CD4-positive, alpha-beta T cell treated with Interleukin-17A for 4 hours (primary cell): ENCODE measurements around the gene MYO1A.
"Not testable (repeated sequence)": the region's sequence is repeated elsewhere in the genome, so short reads cannot be mapped to it uniquely, and the experiment has no call there.

ENCODE experiments used
- DNase-seq: peaks from one replicate; pipeline ENCODE4 v3.0.0-alpha.2; 2020; ENCODE audit warnings: mixed read lengths

MYO1A gene

DNA sequence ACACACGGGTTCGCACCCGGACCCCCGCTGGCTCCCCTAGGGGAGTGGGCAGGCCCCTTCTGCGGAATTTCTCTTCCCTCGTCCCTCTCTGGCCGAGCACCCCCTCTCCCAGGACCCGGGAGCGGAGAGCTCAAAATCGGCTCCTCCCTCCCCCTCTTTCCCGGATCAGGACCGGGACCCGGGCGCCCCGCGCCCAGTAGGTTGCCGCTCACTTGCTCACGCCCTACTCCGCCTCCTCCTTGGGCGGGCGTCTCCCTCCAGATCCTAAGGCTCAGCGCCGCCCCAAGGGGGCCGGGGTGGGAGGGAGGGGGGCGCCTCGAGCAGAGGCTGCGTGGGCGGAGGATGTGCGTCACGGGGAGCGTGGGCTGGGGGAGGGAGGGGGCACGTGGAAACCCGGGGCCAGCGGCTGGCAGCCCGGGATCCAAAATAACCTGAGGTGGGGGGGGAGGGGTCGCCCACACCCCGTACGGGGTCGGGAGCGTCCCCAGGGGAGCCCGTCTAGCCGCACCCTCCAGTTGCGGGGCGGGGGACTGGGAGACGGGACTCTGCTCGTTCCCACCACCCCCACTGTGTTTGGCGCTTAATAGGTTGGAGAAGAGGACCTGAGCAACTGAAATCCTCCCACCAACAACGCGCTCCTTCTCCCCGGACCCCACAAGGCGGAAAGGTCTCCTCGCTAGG is 37.2 kb upstream of the MYO1A start:
- DNase-seq: peak; percentile 96

- DNase-seq: peak; percentile 65
Measured at GRCh38 chr12:57086493-57087009, 36.6 kb upstream of the MYO1A start.

DNA sequence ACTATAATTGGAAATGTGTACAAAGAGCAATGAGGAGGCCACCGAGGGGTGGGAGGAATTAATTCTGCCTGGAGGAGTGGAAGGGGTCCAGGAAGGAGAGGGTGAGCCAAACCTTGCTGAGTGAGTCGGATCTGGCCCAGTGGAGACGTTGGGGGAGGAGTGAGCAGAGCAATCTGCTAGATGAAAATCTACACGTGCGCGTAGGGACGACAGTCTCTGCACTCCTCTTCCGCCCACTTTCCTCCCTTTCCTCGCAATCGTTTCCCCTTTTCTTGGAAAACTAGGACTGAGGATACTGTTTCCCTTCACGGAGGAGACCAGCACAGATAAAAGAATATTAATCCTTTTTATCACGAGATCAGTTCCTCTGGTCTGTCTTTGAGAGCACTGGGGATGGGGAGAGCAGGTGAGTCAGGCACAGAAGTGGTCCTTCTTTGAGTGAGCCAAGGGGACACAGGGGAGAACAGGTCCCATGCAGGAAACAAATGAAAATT is 36.1 kb upstream of the MYO1A start:
- peak; percentile 51 for DNase-seq

- DNase-seq: no peak
Measured at GRCh38 chr12:57080855-57081254, 30.9 kb upstream of the MYO1A start.

GRCh38 chr12:57079821-57080220 is 29.9 kb upstream of the MYO1A start:
- no peak for DNase-seq

GRCh38 chr12:57078519-57079404 is 28.8 kb upstream of the MYO1A start, which contains the start of gene NEMP1:
Gene NEMP1, minus strand, starts transcription at chr12:57078791. Its CDS starts 46 bp downstream, at chr12:57078745.
- DNase-seq: peak; percentile 93

DNA sequence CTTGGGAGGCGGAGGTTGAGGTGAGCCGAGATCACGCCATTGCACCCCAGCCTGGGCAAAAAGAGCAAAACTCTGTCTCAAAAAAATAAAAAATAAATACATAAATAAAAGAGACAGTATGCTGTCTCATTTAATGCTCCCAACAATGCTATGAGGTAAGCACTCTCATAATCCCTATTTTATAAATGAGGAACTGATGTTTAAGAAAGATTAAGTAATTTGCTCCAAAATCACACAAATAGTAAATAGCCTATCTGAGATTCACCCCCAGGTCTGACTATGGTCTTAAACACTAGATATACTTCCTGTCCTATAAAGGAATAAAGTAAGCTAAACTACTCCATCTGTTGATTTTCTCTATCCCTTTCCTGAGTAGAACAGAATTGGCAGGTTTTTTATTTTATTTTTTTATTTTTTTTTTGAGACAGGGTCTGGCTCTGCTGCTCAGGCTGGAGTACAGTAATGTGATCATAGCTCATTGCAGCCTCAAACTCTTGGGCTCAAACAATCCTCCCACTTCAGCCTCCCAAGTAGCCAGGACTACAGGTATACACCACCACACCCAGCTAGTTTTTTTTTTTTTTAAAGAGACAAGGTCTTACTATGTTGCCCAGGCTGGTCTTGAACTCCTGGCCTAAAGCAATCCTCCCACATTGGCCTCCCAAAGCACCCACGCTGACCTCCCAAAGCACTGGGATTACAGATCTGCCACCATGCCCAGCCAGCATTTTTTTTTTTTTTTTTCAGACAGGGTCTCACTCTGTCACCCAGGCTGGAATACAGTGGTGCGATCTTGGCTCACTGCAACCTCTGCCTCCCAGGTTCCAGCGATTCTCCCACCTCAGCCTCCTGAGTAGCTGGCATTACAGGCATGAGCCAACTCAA is 23.9 kb upstream of the MYO1A start:
- DNase-seq: not testable (repeated sequence)

DNA sequence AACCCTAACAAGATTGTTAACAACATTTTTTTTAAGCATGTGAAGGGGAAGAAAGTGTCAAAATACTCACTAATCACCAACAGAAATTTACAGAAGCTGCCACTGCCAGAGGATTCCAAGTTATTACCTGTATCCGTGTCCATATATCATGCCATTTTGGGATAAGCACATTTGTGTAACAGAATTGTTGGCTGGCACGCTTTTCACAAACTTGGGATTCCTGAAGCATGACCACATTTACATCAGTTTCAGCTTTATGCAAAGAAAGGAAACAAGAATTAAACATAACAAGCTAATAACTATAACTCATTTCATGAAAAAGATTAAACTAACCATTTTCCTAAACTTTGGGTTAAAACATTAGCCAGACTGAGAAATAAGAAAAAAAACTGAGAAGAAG is 22.7 kb upstream of the MYO1A start:
- no peak for DNase-seq

DNA sequence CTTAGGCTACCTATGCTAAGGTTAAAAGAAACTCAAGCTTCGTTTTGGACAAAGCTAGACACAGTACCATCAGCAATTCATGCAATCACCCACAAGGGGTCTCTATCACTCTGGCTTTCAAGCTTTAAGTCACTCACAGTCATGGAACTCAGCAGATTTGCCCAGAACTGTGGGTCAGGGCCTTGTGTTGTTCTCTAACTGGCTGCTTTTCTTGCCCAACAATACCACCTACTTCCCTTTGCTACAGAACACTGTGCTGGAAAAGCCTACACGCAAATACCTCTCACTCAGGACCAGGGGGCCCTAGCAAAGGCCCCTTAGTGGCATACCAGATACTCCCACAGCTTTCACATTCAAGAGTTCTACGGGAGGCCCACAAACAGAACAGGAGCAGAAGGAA is 19.6 kb upstream of the MYO1A start:
- peak; percentile 74 for DNase-seq

GRCh38 chr12:57066245-57066644 is 16.3 kb upstream of the MYO1A start:
- DNase-seq: no peak

DNA sequence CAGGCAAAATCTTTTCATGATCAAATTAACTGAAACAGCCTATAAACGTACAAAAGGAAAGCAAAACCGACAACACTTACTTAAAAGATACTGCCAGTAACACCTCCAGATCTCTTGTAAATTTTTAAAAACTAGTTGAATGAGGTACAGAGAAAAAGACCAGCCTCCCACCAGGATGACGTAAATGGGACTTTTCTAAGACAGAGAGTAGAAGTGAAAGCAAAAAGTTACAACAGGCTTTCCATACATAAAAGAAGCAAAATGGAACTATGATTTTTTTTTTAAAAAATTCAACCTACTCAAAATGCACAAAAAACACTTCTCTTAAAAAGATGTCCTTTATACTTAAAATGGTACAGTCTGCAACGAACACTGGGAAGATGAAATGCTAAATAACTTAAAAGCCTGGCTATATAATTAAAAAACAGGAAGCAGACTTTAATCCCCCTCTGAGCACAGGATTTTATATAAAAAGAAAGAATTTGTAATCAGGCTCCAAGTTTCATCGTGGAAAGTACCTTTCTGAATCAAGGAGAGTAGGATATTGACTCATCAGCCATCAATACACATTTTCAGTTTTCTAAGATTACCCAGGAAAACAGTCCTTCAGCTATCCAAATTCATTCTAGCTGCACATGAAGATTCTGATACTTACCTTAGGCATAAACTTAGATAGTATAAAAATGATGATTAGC is 14.2 kb upstream of the MYO1A start:
- peak; percentile 60 for DNase-seq

DNA sequence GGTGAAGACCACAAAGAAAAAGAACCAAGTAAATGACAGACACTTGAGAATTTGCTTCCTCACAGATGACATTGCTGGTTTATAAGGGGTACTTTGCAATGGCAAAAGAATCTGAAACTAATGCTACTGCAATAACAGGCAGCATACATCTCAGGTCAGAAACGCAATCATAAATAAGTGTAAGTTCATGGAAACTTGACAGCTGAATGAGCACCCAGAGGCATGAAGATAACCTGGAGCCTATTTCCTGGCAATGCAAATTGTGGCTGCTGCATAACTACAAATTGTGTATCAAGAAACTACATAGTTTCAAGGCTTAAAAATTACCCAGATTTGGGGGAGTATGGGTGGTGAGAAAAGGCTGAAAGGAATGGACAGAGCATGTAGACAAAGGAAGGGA is 8.5 kb upstream of the MYO1A start:
- no peak for DNase-seq

GRCh38 chr12:57057067-57057751 is 7.3 kb upstream of the MYO1A start:
- no peak for DNase-seq

DNA sequence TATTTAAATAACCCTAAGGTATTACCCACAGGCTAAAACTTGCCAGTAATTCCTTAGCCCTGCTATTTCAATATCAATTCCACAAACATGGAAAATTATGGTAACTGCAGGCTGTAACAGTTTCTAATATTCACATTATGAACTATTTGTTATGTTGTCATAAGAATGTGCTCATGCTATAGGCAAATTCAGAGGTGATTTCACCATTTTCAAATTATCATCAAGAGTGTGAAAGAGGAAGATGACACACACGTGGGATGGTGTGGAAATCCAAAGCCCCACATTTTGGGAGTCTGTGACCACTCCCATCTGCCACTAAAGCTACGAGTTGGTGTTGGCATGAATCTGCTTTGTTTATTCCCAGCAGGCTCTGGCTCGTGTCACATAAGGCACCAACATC is 5.9 kb upstream of the MYO1A start:
- no peak for DNase-seq

DNA sequence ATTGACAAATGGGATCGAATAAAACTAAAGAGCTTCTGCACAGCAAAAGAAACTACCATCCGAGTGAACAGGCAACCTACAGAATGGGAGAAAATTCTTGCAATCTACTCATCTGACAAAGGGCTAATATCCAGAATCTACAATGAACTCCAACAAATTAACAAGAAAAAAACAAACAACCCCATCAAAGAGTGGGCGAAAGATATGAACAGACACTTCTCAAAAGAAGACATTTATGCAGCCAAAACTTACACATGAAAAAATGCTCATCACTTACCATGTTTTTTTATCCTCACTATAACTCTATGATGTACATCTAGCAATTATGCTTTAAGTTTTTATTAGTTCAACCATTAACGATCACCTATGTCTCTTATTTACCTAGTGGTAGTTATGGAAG is 4.0 kb upstream of the MYO1A start:
- not testable (repeated sequence) for DNase-seq

GRCh38 chr12:57053146-57053545 is 3.2 kb upstream of the MYO1A start:
- not testable (repeated sequence) for DNase-seq

GRCh38 chr12:57051011-57051410 is 1.1 kb upstream of the MYO1A start:
- DNase-seq: no peak

DNA sequence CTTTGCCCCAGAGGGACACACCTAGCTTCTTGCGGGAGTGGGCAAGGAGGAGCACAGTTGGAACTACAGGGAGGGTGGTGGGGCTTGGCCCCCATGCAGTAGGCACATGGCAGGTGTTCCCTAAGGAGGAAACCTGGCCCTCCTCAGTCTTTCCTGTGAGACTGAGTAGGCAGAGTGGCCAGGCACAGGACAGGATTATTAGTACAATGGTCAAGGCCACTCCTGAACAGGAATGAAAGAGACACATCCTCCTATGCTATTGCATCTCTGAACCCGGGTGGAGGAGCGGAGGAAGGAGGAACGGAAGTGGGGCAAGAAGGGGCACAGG is 846 bp downstream of the MYO1A start:
- DNase-seq: no peak

- DNase-seq: no peak
Measured at GRCh38 chr12:57048423-57049118, 1.4 kb downstream of the MYO1A start.

DNA sequence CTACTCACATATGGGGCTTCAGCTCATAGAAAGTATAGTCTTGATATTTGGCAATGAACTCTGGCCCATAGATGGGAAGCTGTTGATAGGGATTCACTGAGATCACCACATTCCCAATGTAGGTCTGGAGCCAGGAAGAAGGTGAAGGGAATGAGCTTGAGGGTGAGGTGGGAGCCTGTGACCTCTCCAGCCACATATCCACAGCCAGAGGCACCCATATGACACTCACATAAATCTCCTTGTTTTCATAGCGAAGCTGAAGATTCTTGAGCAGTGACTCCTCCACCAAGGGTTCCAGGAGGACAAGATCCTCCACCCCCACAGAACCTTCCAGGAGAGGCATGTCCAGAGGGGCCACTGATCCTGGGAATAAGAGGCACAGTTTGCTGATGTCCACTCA is 1.9 kb downstream of the MYO1A start:
- no peak for DNase-seq
